DOHH2 (cell line): ENCODE data around the gene SIT1.
A peak's percentile ranks its signal among the peaks of the same experiment; 100 is the strongest.

Experiments
- H3F3A ChIP-seq: fragments of 200-600 bp; sonication (generic), shearing (Covaris generic); 2 replicates; pipeline ENCODE4 v1.6.0; 2016; ENCODE audit warnings: antibody characterized with exemption, mild to moderate bottlenecking; ENCODE audit not compliant: control insufficient read depth, insufficient read depth
- H3K27ac ChIP-seq: fragments of 200-600 bp; sonication (generic); 2 replicates; pipeline ENCODE4 v1.5.1; 2014; ENCODE audit warnings: low read depth, mild to moderate bottlenecking, low read length, moderate library complexity
- H3K27me3 ChIP-seq: fragments of 200-600 bp; sonication (generic); 2 replicates; pipeline ENCODE4 v1.6.1; 2014; ENCODE audit warnings: mild to moderate bottlenecking, low read length, mixed read lengths; ENCODE audit not compliant: control insufficient read depth
- H3K36me3 ChIP-seq: fragments of 200-600 bp; sonication (generic); 2 replicates; pipeline ENCODE4 v1.6.1; 2014; ENCODE audit warnings: mild to moderate bottlenecking, low read length, moderate library complexity, mixed read lengths; ENCODE audit not compliant: control insufficient read depth
- H3K4me1 ChIP-seq: fragments of 200-600 bp; sonication (generic); 2 replicates; pipeline ENCODE4 v1.6.1; 2014; ENCODE audit warnings: mild to moderate bottlenecking, low read length, mixed read lengths; ENCODE audit not compliant: control insufficient read depth
- H3K4me2 ChIP-seq: fragments of 200-600 bp; sonication (generic); 2 replicates; pipeline ENCODE4 v1.6.0; 2014; ENCODE audit warnings: mild to moderate bottlenecking, low read length, moderate library complexity
- H3K4me3 ChIP-seq: fragments of 200-600 bp; sonication (generic); 2 replicates; pipeline ENCODE4 v1.5.1; 2014; ENCODE audit warnings: mild to moderate bottlenecking, low read length, mixed read lengths
- H3K79me2 ChIP-seq: fragments of 200-600 bp; sonication (generic); 2 replicates; pipeline ENCODE4 v1.6.1; 2014; ENCODE audit warnings: mild to moderate bottlenecking, low read length, mixed read lengths; ENCODE audit not compliant: control insufficient read depth
- H3K9me2 ChIP-seq: fragments of 200-600 bp; sonication (generic); replicated peaks from 2 replicates; pipeline ENCODE4 v1.6.1; 2014; ENCODE audit warnings: mild to moderate bottlenecking, low read length, mixed read lengths; ENCODE audit not compliant: control insufficient read depth
- H3K9me3 ChIP-seq: fragments of 200-600 bp; sonication (generic); 2 replicates; pipeline ENCODE4 v1.6.1; 2014; ENCODE audit warnings: antibody characterized with exemption, low read length, mixed read lengths; ENCODE audit not compliant: control insufficient read depth, insufficient read depth
- H4K20me1 ChIP-seq: fragments of 200-600 bp; sonication (generic); 2 replicates; pipeline ENCODE4 v1.6.0; 2014; ENCODE audit warnings: low read depth, mild to moderate bottlenecking, antibody characterized with exemption, low read length, moderate library complexity; ENCODE audit not compliant: control insufficient read depth, insufficient read depth
- EZH2phosphoT487 ChIP-seq: fragments of 200-600 bp; sonication (generic); IDR thresholded peaks from 2 replicates; pipeline ENCODE4 v1.6.1; 2017; ENCODE audit warnings: borderline replicate concordance, mild to moderate bottlenecking, antibody characterized with exemption, low read length, moderate library complexity, mixed read lengths
- TF ChIP-seq, protein P1 (sequence below): fragments of 200-600 bp; sonication (generic); IDR thresholded peaks from one replicate; pipeline ENCODE4 v1.5.1; 2014; ENCODE audit warnings: antibody characterized with exemption, mild to moderate bottlenecking, low read depth, low read length; ENCODE audit not compliant: poor library complexity, severe bottlenecking

The SIT1 gene

GRCh38 chr9:35611230-35611797, 39.4 kb downstream of the SIT1 start:
- TF ChIP-seq, protein P1, sequence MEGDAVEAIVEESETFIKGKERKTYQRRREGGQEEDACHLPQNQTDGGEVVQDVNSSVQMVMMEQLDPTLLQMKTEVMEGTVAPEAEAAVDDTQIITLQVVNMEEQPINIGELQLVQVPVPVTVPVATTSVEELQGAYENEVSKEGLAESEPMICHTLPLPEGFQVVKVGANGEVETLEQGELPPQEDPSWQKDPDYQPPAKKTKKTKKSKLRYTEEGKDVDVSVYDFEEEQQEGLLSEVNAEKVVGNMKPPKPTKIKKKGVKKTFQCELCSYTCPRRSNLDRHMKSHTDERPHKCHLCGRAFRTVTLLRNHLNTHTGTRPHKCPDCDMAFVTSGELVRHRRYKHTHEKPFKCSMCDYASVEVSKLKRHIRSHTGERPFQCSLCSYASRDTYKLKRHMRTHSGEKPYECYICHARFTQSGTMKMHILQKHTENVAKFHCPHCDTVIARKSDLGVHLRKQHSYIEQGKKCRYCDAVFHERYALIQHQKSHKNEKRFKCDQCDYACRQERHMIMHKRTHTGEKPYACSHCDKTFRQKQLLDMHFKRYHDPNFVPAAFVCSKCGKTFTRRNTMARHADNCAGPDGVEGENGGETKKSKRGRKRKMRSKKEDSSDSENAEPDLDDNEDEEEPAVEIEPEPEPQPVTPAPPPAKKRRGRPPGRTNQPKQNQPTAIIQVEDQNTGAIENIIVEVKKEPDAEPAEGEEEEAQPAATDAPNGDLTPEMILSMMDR, result peak; percentile 76
- TF ChIP-seq EZH2phosphoT487, result no peak
- Histone ChIP-seq H3K4me3 (no peak overlapping the region), H3K9me2 (no peaks in the 10 kb centered on the region), H3K4me2 (no peak overlapping the region), H3K36me3 (peaks cover 35% of the 10 kb centered on the region), H3K4me1 (peaks cover 16% of the 10 kb centered on the region), H4K20me1 (no peaks in the 10 kb centered on the region), H3F3A (peaks cover 4% of the 10 kb centered on the region), H3K9me3 (no peaks in the 10 kb centered on the region), H3K27ac (no peak overlapping the region), H3K27me3 (no peaks in the 10 kb centered on the region), H3K79me2 (peaks cover 7% of the 10 kb centered on the region)

DNA sequence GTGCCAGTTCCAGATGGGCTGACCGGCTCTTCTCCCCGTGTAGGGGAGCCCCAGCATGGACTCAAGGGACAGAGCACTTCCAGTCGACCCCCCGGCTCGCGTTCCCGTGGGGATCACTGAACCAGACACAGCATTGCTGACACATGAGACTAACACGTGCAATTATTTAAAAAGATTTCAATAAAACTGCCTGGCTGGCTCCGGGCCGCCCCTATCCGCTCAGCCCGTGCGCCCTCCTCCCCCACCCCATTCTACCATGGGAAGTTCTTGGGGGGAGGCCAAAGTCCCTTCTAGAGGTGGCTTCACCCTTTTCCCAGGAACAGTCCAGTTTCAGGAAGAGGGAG, 40.9 kb downstream of the SIT1 start:
- Histone ChIP-seq H3K4me3 (no peak overlapping the region), H3K4me2 (no peak overlapping the region), H3K9me3 (no peaks in the 10 kb centered on the region), H3K79me2 (peaks cover 15% of the 10 kb centered on the region), H3K36me3 (peaks cover 35% of the 10 kb centered on the region), H3K27me3 (no peaks in the 10 kb centered on the region), H3F3A (no peaks in the 10 kb centered on the region), H3K27ac (no peak overlapping the region), H3K9me2 (no peaks in the 10 kb centered on the region), H4K20me1 (no peaks in the 10 kb centered on the region), H3K4me1 (peaks cover 18% of the 10 kb centered on the region)
- TF ChIP-seq, protein P1, result no peak
- TF ChIP-seq EZH2phosphoT487, result no peak

DNA sequence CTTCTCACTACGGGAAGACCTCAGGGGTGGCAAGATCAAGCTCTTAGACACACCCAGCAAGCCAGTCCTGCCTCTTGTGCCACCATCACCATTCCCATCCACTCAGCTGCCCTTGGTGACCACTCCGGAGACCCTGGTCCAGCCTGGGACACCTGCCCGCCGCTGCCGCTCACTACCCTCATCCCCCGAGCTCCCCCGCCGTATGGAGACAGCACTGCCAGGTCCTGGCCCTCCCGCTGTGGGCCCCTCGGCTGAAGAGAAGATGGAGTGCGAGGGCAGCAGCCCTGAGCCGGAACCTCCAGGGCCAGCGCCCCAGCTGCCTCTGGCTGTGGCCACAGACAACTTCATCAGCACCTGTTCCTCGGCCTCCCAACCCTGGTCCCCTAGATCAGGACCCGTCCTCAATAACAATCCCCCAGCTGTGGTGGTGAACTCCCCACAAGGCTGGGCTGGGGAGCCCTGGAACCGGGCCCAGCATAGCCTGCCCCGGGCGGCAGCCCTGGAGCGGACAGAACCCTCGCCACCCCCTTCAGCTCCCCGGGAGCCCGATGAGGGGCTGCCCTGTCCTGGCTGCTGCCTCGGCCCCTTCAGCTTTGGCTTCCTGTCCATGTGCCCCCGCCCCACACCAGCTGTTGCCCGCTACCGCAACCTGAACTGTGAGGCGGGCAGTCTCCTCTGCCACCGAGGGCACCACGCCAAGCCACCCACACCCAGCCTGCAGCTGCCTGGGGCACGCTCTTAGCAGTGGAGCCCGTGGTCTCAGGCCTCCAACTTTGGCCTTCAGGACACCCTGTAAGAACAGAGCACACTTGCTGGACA, 41.5 kb downstream of the SIT1 start:
- Histone ChIP-seq H3K4me1 (peaks cover 22% of the 10 kb centered on the region), H3K36me3 (peaks cover 35% of the 10 kb centered on the region), H3K79me2 (peaks cover 15% of the 10 kb centered on the region), H3K27ac (no peak overlapping the region), H3K4me3 (no peak overlapping the region), H3F3A (no peaks in the 10 kb centered on the region), H3K9me3 (no peaks in the 10 kb centered on the region), H4K20me1 (no peaks in the 10 kb centered on the region), H3K4me2 (no peak overlapping the region), H3K27me3 (no peaks in the 10 kb centered on the region), H3K9me2 (no peaks in the 10 kb centered on the region)
- TF ChIP-seq, protein P1, result no peak
- TF ChIP-seq EZH2phosphoT487, result no peak
